ENCODE measurements around the gene RNF19B. TPM values are rescaled to one million over a fixed set of nuclear protein-coding genes. Genes with fewer than 3 reads are reported as not detected.

Gene RNF19B
- total and polyA plus RNA-seq, 10 of the 15 experiments (the other 5 are each of a cell fraction or from before 2014, with no cell fraction given), result 2.8 to 32.6 (median 16.6) TPM

DNA sequence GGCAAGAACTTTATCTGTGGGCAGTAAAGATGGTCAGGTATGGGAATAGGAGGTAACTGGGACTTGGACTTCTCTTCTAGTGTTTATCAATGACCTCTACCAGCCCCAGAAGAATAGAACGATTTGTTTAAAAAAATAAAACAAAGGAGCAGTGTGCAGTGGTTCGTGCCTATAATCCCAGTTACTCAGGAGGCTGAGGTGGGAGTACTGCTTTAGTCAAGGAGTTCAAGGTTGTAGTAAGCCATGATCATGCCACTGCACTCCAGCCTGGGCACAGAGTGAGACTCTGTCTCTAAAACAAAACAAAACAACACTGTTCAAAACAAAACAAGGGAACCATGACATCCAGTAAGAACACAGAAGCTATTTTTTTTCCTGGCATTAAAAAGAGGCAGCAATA, 4.3 kb downstream of the RNF19B start:
- Histone ChIP-seq H2AFZ (ENCODE audit: control insufficient read depth, low read depth, low read length) (no peak overlapping the region), H3K36me3 (ENCODE audit: control insufficient read depth in 2 of 2, insufficient read depth in 2 of 2, low read length in 1 of 2) (no peaks in the 10 kb centered on the region), H3K9ac (ENCODE audit: control insufficient read depth, insufficient read depth, low read length) (no peak overlapping the region), H3K9me3 (replicated peaks; ENCODE audit: control insufficient read depth, insufficient read depth, low read length) (no peaks in the 10 kb centered on the region; the same call in 2 of the 3 replicates), H3K4me3 (no peak overlapping the region; the same call in 1 of the 2 replicates), H3K4me1 (ENCODE audit: control insufficient read depth, insufficient read depth, low read length) (peaks cover 19% of the 10 kb centered on the region), H3K79me2 (ENCODE audit: control insufficient read depth, insufficient read depth, low read length) (peaks cover 65% of the 10 kb centered on the region), H3K27ac (ENCODE audit: control insufficient read depth, insufficient read depth) (no peak overlapping the region), H4K20me1 (ENCODE audit: control insufficient read depth, insufficient read depth) (no peaks in the 10 kb centered on the region), H3K27me3 (replicated peaks in 1 of 2; ENCODE audit: control insufficient read depth in 2 of 2, insufficient read depth in 2 of 2, low read length in 1 of 2) (no peaks in the 10 kb centered on the region), H3K4me2 (ENCODE audit: control insufficient read depth, insufficient read depth) (peak overlapping the region; percentile 41)
- WGBS (ENCODE audit: insufficient coverage, insufficient replicate concordance, low lambda C conversion rate, missing lambda C conversion rate), result 22% methylated on average over 2 of the region's 2 CpGs
- RAD21 ChIA-PET (ENCODE audit: unreplicated experiment), result interaction anchor here (2.1 to 6.5 kb wide), 4 partner anchors 21 to 72 kb away, joined by 7 to 38 read pairs (median 9); no protein-coding TSS in a partner anchor
- TF ChIP-seq CBX3 (IDR thresholded peaks at IDR 0.05; ENCODE audit: borderline replicate concordance, low read depth), result no peak
- no peak for TF ChIP-seq KDM1A (IDR thresholded peaks at IDR 0.05; ENCODE audit: borderline replicate concordance)
- no peak for TF ChIP-seq ETV6 (conservative IDR thresholded peaks at IDR 0.05 in 1 of 2, IDR thresholded peaks at IDR 0.05 in 1 of 2; ENCODE audit: borderline replicate concordance in 1 of 2, low read depth in 1 of 2)
- no peak for TF ChIP-seq BRCA1 (IDR thresholded peaks at IDR 0.05; ENCODE audit: low read depth, low read length)
- no peak for TF ChIP-seq NFIC (IDR thresholded peaks at IDR 0.05; ENCODE audit: low read depth, low read length)
- TF ChIP-seq TCF7 (IDR thresholded peaks at IDR 0.05; ENCODE audit: borderline replicate concordance), result no peak
- no peak for TF ChIP-seq NR2F1 (conservative IDR thresholded peaks at IDR 0.05)
- no peak for TF ChIP-seq NRF1 (conservative IDR thresholded peaks at IDR 0.05; ENCODE audit: low read depth, low read length)
- no peak for TF ChIP-seq SPI1 (IDR thresholded peaks at IDR 0.05; ENCODE audit: borderline replicate concordance, insufficient read depth, low read depth, low read length)
- TF ChIP-seq, protein P1, sequence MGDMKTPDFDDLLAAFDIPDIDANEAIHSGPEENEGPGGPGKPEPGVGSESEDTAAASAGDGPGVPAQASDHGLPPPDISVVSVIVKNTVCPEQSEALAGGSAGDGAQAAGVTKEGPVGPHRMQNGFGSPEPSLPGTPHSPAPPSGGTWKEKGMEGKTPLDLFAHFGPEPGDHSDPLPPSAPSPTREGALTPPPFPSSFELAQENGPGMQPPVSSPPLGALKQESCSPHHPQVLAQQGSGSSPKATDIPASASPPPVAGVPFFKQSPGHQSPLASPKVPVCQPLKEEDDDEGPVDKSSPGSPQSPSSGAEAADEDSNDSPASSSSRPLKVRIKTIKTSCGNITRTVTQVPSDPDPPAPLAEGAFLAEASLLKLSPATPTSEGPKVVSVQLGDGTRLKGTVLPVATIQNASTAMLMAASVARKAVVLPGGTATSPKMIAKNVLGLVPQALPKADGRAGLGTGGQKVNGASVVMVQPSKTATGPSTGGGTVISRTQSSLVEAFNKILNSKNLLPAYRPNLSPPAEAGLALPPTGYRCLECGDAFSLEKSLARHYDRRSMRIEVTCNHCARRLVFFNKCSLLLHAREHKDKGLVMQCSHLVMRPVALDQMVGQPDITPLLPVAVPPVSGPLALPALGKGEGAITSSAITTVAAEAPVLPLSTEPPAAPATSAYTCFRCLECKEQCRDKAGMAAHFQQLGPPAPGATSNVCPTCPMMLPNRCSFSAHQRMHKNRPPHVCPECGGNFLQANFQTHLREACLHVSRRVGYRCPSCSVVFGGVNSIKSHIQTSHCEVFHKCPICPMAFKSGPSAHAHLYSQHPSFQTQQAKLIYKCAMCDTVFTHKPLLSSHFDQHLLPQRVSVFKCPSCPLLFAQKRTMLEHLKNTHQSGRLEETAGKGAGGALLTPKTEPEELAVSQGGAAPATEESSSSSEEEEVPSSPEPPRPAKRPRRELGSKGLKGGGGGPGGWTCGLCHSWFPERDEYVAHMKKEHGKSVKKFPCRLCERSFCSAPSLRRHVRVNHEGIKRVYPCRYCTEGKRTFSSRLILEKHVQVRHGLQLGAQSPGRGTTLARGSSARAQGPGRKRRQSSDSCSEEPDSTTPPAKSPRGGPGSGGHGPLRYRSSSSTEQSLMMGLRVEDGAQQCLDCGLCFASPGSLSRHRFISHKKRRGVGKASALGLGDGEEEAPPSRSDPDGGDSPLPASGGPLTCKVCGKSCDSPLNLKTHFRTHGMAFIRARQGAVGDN (IDR thresholded peaks at IDR 0.05), result no peak
- TF ChIP-seq, protein P2, sequence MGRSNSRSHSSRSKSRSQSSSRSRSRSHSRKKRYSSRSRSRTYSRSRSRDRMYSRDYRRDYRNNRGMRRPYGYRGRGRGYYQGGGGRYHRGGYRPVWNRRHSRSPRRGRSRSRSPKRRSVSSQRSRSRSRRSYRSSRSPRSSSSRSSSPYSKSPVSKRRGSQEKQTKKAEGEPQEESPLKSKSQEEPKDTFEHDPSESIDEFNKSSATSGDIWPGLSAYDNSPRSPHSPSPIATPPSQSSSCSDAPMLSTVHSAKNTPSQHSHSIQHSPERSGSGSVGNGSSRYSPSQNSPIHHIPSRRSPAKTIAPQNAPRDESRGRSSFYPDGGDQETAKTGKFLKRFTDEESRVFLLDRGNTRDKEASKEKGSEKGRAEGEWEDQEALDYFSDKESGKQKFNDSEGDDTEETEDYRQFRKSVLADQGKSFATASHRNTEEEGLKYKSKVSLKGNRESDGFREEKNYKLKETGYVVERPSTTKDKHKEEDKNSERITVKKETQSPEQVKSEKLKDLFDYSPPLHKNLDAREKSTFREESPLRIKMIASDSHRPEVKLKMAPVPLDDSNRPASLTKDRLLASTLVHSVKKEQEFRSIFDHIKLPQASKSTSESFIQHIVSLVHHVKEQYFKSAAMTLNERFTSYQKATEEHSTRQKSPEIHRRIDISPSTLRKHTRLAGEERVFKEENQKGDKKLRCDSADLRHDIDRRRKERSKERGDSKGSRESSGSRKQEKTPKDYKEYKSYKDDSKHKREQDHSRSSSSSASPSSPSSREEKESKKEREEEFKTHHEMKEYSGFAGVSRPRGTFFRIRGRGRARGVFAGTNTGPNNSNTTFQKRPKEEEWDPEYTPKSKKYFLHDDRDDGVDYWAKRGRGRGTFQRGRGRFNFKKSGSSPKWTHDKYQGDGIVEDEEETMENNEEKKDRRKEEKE (IDR thresholded peaks at IDR 0.05), result no peak
- POLR2A ChIA-PET, result interaction anchor here (0.5 to 5.7 kb wide), 6 partner anchors 16 to 167 kb away, joined by 3 to 56 read pairs (median 3); no protein-coding TSS in a partner anchor
- no TSS peak for BruUV-seq (replicated peaks)
- intact Hi-C loops (cut with micrococcal nuclease; ENCODE audit: unreplicated experiment) (loop anchor here (5.0 kb wide), 1 partner anchor 77 kb away; the partner anchor contains the start of gene AK2), in situ Hi-C loops (cut with MboI) (no loop called here)
- CTCF ChIA-PET, result interaction anchor here (1.1 to 2.2 kb wide), 3 partner anchors 9 to 28 kb away, joined by 5 to 12 read pairs (median 6); no protein-coding TSS in a partner anchor
- no peak for FAIRE-seq
- DNase-seq (ENCODE audit: low read depth, low spot score), result no peak
- no peak for ATAC-seq
- SMC1A ChIA-PET (ENCODE audit: uncharacterized antibody, unreplicated experiment), result interaction anchor here (0.9 to 3.0 kb wide), 6 partner anchors 21 to 73 kb away, joined by 3 to 30 read pairs (median 8); no protein-coding TSS in a partner anchor
